HG02884 (cell line): ENCODE results near the gene ANKRD33B.
"Not testable (repeated sequence)": the region's sequence is repeated elsewhere in the genome, so short reads cannot be mapped to it uniquely, and the experiment has no call there.

Source experiments
- ATAC-seq: cut with Tn5 transposase; IDR thresholded peaks from one replicate; pipeline ENCODE4 v1.9.1; 2021; ENCODE audit warnings: mild to moderate bottlenecking, moderate library complexity; ENCODE audit not compliant: unreplicated experiment

ANKRD33B gene

DNA sequence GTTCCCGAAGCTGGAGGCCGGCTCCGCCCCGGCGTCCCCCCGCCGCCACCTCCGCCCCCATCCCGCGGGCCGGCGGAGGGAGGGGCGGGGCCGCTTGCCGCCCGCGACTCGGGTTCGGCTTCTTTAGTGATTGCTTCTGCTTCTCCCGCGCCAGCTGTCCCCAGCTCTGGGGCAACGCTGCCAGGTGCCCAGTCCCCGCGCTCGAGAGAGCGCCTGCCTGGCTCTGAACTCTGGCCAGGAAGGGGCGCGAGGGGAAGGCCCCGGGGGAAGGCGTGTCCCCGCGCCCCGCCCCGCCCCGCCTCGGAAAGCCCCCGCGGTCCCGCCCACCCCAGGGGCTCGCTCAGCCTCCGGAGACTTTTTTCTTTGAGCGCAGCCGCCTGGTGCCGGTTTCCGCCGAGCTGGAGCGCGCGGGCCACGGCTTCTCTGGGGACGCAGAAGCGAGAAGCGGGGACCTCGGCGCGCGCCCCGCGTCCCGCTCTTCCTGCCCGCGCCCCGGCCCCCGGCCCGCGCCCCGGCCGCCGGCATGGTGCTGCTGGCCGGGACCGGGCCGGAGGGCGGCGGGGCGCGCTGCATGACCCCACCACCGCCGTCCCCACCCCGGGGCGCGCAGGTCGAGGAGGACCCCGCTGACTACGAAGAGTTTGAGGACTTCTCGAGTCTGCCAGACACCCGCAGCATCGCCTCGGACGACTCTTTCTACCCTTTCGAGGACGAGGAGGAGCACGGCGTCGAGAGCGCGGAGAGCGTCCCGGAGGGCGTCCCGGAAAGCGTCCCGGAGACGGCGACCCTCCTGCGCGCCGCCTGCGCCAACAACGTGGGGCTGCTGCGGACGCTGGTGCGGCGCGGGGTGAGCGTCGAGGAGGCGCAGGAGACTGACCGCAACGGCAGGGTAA is at the start of gene ANKRD33B:
TSS of gene ANKRD33B (plus strand) at position 126 of the 893 bp plus-strand sequence. CDS start at position 524, 398 bp downstream.
- peak; percentile 42 for ATAC-seq

- ATAC-seq, result not testable (repeated sequence)
Measured at GRCh38 chr5:10514572-10514971, 49.3 kb upstream of the ANKRD33B start.

- no peak for ATAC-seq
Measured at GRCh38 chr5:10515492-10515891, 48.4 kb upstream of the ANKRD33B start.

GRCh38 chr5:10518347-10518746 is 45.5 kb upstream of the ANKRD33B start:
- ATAC-seq, result no peak

GRCh38 chr5:10519729-10520128 is 44.1 kb upstream of the ANKRD33B start:
- ATAC-seq, result no peak

DNA sequence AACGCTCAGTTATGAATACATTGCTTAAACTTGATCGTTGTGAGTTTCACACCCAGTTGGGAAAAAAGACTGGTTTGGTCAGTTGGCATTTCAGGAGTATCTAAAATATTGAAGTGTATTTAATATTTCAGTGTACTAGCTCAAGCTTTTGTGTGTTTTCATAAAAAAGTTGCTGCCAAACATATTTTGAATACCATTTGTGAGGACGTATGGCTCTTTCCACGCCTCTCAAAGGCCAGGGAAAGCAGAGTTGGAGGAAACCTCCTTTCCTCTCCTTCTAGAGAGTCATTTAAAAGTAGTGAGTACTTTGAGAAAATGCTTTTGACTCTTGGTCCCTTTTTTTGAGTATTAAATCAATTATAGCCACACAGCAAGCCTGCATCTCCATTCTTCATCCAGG is 43.2 kb upstream of the ANKRD33B start:
- ATAC-seq, result no peak

GRCh38 chr5:10521466-10522223 is 42.2 kb upstream of the ANKRD33B start:
- no peak for ATAC-seq

DNA sequence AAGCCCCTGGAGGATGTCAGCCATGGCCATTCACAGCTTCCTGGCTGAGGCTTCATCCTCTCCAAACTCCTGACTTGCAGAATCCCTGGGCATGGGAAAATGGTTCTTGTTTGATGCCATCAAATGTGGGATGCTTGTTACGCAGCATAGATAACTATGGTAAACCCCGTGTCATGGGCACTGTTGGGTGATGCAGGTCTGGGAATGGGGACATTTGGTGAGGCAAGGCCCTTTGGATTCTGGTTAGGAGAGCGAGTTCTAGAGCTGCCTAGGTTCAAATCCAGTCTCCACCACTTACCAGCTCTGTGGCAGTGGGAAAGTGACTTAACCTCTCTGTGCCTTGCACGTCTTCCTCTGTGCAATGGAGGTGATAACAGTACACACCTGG is 41.7 kb upstream of the ANKRD33B start:
- ATAC-seq, result no peak

GRCh38 chr5:10524376-10525123 is 39.3 kb upstream of the ANKRD33B start:
- no peak for ATAC-seq

DNA sequence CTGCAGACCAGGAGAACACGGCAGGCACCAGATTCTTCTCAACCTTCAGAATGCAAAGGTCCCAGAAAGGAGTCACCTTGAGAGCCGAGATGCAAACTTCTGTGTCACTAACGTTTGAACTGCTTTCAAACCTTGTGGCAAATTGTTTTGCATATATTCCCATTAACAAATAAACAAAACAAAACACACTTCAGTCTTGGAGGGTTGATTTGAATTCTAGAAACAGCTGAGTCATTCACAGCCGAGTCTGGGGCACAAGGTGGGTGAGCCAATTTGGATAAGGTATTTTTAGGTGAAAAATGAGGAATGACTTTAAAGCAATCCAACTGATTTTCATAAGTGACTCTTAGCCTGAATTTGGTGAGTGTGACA is 38.8 kb upstream of the ANKRD33B start:
- ATAC-seq, result peak; percentile 43

DNA sequence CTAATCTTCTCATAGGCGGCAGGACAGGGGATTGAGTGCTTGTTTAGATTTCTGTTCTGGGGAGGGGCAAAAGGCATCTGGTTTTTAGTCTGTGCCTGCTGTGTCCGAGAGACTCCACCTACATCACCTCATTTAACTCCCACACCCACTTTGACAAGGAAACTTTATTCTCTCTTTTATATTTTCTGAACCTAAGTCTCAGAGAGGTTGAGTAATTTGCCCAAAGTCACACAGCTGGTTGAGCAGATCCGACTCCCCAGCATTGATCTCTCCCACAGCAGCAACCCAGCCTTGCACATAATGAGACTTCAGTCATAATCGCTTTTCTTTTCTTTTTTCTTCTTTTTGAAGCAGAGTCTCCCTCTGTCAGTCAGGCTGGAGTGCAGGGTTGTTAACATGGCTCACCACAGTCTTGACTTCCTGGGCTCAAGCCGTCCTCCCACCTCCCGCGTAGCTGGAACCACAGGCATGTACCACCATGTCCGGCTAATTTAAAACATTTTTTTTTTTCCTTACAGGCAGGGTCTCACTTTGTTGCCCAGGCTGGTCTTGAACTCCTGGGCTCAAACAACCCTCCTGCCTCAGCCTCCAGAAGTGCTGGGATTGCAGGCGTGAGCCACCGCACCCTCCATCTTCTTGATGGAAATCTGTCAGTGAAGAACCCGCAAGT is 36.5 kb upstream of the ANKRD33B start:
- no peak for ATAC-seq

GRCh38 chr5:10528056-10528816 is 35.6 kb upstream of the ANKRD33B start:
- ATAC-seq, result no peak

GRCh38 chr5:10528827-10529226 is 35.0 kb upstream of the ANKRD33B start:
- ATAC-seq, result no peak

- ATAC-seq, result no peak
Measured at GRCh38 chr5:10530601-10531320, 33.1 kb upstream of the ANKRD33B start.

GRCh38 chr5:10532421-10532820 is 31.4 kb upstream of the ANKRD33B start:
- no peak for ATAC-seq

GRCh38 chr5:10533226-10533625 is 30.6 kb upstream of the ANKRD33B start:
- ATAC-seq, result no peak

GRCh38 chr5:10534561-10535530 is 29.0 kb upstream of the ANKRD33B start:
- ATAC-seq, result no peak

GRCh38 chr5:10536511-10536910 is 27.4 kb upstream of the ANKRD33B start:
- no peak for ATAC-seq
